HepG2 (cell line): ENCODE data around the gene RGS14. TPM values are rescaled to one million over a fixed set of nuclear protein-coding genes. Genes with fewer than 3 reads are reported as not detected.

ENCODE experiments used
- ATAC-seq: fragments of 200-7000 bp; cut with Tn5 transposase; 3 replicates; pipeline ENCODE4 v1.9.1; 2020; ENCODE audit warnings: mild to moderate bottlenecking, moderate library complexity
- BruUV-seq: library from RNA; stranded (reverse); fragments of 400-500 nt; replicated peaks from 2 replicates; lab custom pipeline; 2021; lab: Mats Ljungman, UMichigan
- CTCF ChIA-PET: fragments of 300-600 bp; formaldehyde crosslinking; extraction: SDS; loops from one replicate; lab custom pipeline; 2021; ENCODE audit warnings: low total read pairs, inconsistent platforms, low intra/inter-chr PET ratio; lab: Yijun Ruan, JAX
- POLR2A ChIA-PET: fragments of 350-600 bp; sonication (Branson Sonifier 250); formaldehyde crosslinking; loops from one replicate; lab custom pipeline; 2020; ENCODE audit warnings: antibody characterized with exemption, inconsistent platforms; lab: Yijun Ruan, JAX
- DNase-seq: peaks from one replicate; pipeline ENCODE4 v3.0.0-alpha.2; 2015; ENCODE audit warnings: low spot score
- FAIRE-seq: peaks from 3 replicates; lab custom pipeline; 2011; peaks lifted over from hg19 to GRCh38; lab: Jason Lieb, UNC
- H2AFZ ChIP-seq: one replicate; pipeline ENCODE4 v1.6.1; 2011; ENCODE audit warnings: low read length, inconsistent platforms
- H3K27ac ChIP-seq: fragments of 300-600 bp; 3 replicates; pipeline ENCODE4 v1.8.0; 2011; ENCODE audit warnings: mixed run types, mild to moderate bottlenecking, mixed read lengths, low read length, inconsistent platforms; ENCODE audit not compliant: insufficient read depth; ENCODE audit errors: extremely low read length
- H3K27me3 ChIP-seq, 2 experiments: fragments of 200-600 bp in 1 of 2; 2 replicates in 1 of 2; 3 replicates in 1 of 2; pipeline versions ENCODE4 v1.6.0 to v1.8.0; 2011; ENCODE audit warnings: low read length in 2 of 2, mild to moderate bottlenecking in 2 of 2, moderate library complexity in 2 of 2, inconsistent platforms in 1 of 2; ENCODE audit not compliant: insufficient read depth in 2 of 2, control insufficient read depth in 1 of 2
- H3K36me3 ChIP-seq, 2 experiments: fragments of 200-600 bp in 1 of 2; replicated peaks in 1 of 2; 2 replicates in 1 of 2; 3 replicates in 1 of 2; pipeline versions ENCODE4 v1.5.1 to v1.8.0; 2011; ENCODE audit warnings: low read length in 2 of 2, inconsistent platforms in 1 of 2; ENCODE audit not compliant: insufficient read depth in 2 of 2, control insufficient read depth in 1 of 2
- H3K4me1 ChIP-seq: 2 replicates; pipeline ENCODE4 v1.5.1; 2012; ENCODE audit warnings: low read length, inconsistent platforms; ENCODE audit not compliant: insufficient read depth
- H3K4me2 ChIP-seq: 2 replicates; pipeline ENCODE4 v1.6.0; 2011; ENCODE audit warnings: low read depth, low read length, inconsistent platforms
- H3K4me3 ChIP-seq, 3 experiments: fragments of 200-600 bp in 1 of 3; sonication (generic), shearing (Covaris generic) in 1 of 3; replicated peaks in 1 of 3; 2 replicates each; pipeline ENCODE4 v1.5.1; 2011 to 2016; ENCODE audit warnings: low read length in 3 of 3, inconsistent platforms in 2 of 3, low read depth in 2 of 3, mild to moderate bottlenecking in 2 of 3, control low read depth in 1 of 3, mixed read lengths in 1 of 3; ENCODE audit not compliant: insufficient read depth in 1 of 3
- H3K79me2 ChIP-seq: one replicate; pipeline ENCODE4 v1.6.1; 2011; ENCODE audit warnings: low read length, inconsistent platforms; ENCODE audit not compliant: insufficient read depth
- H3K9ac ChIP-seq: 2 replicates; pipeline ENCODE4 v1.6.0; 2011; ENCODE audit warnings: mild to moderate bottlenecking, low read depth, low read length, inconsistent platforms; ENCODE audit not compliant: insufficient read depth
- H3K9me3 ChIP-seq: 2 replicates; pipeline ENCODE4 v1.5.1; 2012; ENCODE audit warnings: mild to moderate bottlenecking, low read length
- H4K20me1 ChIP-seq: 2 replicates; pipeline ENCODE4 v1.6.0; 2011; ENCODE audit warnings: inconsistent platforms, mild to moderate bottlenecking, low read length, moderate library complexity; ENCODE audit not compliant: insufficient read depth
- GFI1 ChIP-seq: sonication (generic); formaldehyde crosslinking; IDR thresholded peaks from 2 replicates; pipeline ENCODE4 v1.5.0; 2020; ENCODE audit warnings: missing genetic modification reagents, mild to moderate bottlenecking, borderline replicate concordance
- HNRNPL ChIP-seq: fragments of 200-400 bp; formaldehyde crosslinking; IDR thresholded peaks from 2 replicates; pipeline ENCODE4 v1.6.1; 2017; ENCODE audit warnings: mild to moderate bottlenecking, low read depth, low read length
- MED8 ChIP-seq: sonication (generic); formaldehyde crosslinking; IDR thresholded peaks from 2 replicates; pipeline ENCODE4 v1.8.1; 2023; ENCODE audit warnings: mild to moderate bottlenecking, missing genetic modification reagents; ENCODE audit not compliant: insufficient replicate concordance
- MEF2D ChIP-seq: sonication (generic); formaldehyde crosslinking; IDR thresholded peaks from 2 replicates; pipeline ENCODE4 v1.5.1; 2020; ENCODE audit warnings: mild to moderate bottlenecking, missing genetic modification reagents
- SALL1 ChIP-seq: sonication (generic); formaldehyde crosslinking; IDR thresholded peaks from 2 replicates; pipeline ENCODE4 v1.8.0; 2022; ENCODE audit warnings: mild to moderate bottlenecking, missing genetic modification reagents
- SAP130 ChIP-seq: IDR thresholded peaks from 2 replicates; pipeline ENCODE4 v1.6.1; 2016; ENCODE audit warnings: low read depth
- SOX6 ChIP-seq, 2 experiments: fragments of 450-650 bp in 1 of 2; sonication (generic) in 1 of 2; formaldehyde crosslinking in 1 of 2; IDR thresholded peaks; 2 replicates each; pipeline versions ENCODE4 v1.4.0 to v1.6.1; 2017 to 2020; ENCODE audit warnings: antibody characterized with exemption in 1 of 2, mild to moderate bottlenecking in 1 of 2, missing genetic modification reagents in 1 of 2
- ZBTB43 ChIP-seq: sonication (generic); formaldehyde crosslinking; conservative IDR thresholded peaks from 2 replicates; pipeline ENCODE4 v1.4.0; 2020; ENCODE audit warnings: missing genetic modification reagents
- ZNF12 ChIP-seq: sonication (generic); formaldehyde crosslinking; IDR thresholded peaks from 2 replicates; pipeline ENCODE4 v1.5.0; 2020; ENCODE audit warnings: missing genetic modification reagents
- ZNF280B ChIP-seq: sonication (generic); formaldehyde crosslinking; IDR thresholded peaks from 2 replicates; pipeline ENCODE4 v1.5.0; 2020; ENCODE audit warnings: missing genetic modification reagents, mild to moderate bottlenecking, borderline replicate concordance
- ZNF383 ChIP-seq: sonication (generic); formaldehyde crosslinking; IDR thresholded peaks from 2 replicates; pipeline ENCODE4 v1.4.0; 2020; ENCODE audit warnings: missing genetic modification reagents, mild to moderate bottlenecking, borderline replicate concordance
- ZNF790 ChIP-seq: sonication (generic); formaldehyde crosslinking; IDR thresholded peaks from 2 replicates; pipeline ENCODE4 v1.8.0; 2022; ENCODE audit warnings: missing genetic modification reagents, mild to moderate bottlenecking, borderline replicate concordance
- WGBS: methylation state at CpG from one replicate; pipeline ENCODE4 v1.1.6; 2017; ENCODE audit warnings: low lambda C conversion rate; 5-methylcytosine and 5-hydroxymethylcytosine counted together
- in situ Hi-C: cut with HindIII; loops from 2 replicates; pipeline ENCODE4 v1.10.0; 2017; ENCODE audit warnings: low pct_unique_long_range_greater_than_20kb; ENCODE audit not compliant: extremely low pct_ligation_motif_present
- intact Hi-C: fragments of 100-400 bp; cut with micrococcal nuclease; formaldehyde crosslinking; loops from one replicate; pipeline ENCODE4 v1.10.0; 2022; ENCODE audit not compliant: unreplicated experiment
- polyA plus RNA-seq, 8 experiments: library from polyadenylated mRNA; depleted of rRNA in 3 of 8; stranded (reverse) in 7 of 8; unstranded in 1 of 8; fragments of >200 nt; fragmentation: Illumina TruSeq in 4 of 8; extraction: Trizol in 4 of 8; gene quantifications; 2 replicates each; pipeline versions ENCODE4 v1.2.1 to v1.2.3, GENCODE V29; 2011 to 2016; ENCODE audit warnings: low read depth in 4 of 8, missing spikeins in 1 of 8, mixed read lengths in 1 of 8; ENCODE audit not compliant: insufficient read depth in 1 of 8
- total RNA-seq, 5 experiments: library from RNA; depleted of rRNA; stranded (reverse); fragments of >200 nt; fragmentation: Illumina TruSeq; extraction: Trizol; gene quantifications; 2 replicates each; pipeline ENCODE4 v1.2.3, GENCODE V29; 2016; ENCODE audit warnings: low read depth in 1 of 5
- TF ChIP-seq, protein P1 (sequence below): sonication (generic); formaldehyde crosslinking; IDR thresholded peaks from 2 replicates; pipeline ENCODE4 v1.5.0; 2020; ENCODE audit warnings: mild to moderate bottlenecking, missing genetic modification reagents
- TF ChIP-seq, protein P2 (sequence below): sonication (generic); formaldehyde crosslinking; IDR thresholded peaks from 2 replicates; pipeline ENCODE4 v1.8.0; 2022; ENCODE audit warnings: missing genetic modification reagents, low read depth, mild to moderate bottlenecking, borderline replicate concordance
- TF ChIP-seq, protein P3 (sequence below): sonication (generic); formaldehyde crosslinking; IDR thresholded peaks from 2 replicates; pipeline ENCODE4 v1.4.0; 2020; ENCODE audit warnings: mild to moderate bottlenecking, low read depth, missing genetic modification reagents

RGS14 gene
- total and polyA plus RNA-seq, 2 of the 13 experiments (the other 11 are each of a cell fraction or from before 2014, with no cell fraction given): 11.1 to 17.2 TPM

GRCh38 chr5:177362292-177362609, 4.5 kb downstream of the RGS14 start:
- Histone ChIP-seq H3K9ac (peak overlapping the region; percentile 56), H4K20me1 (no peaks in the 10 kb centered on the region)
- CTCF ChIA-PET: no interaction called here

More at GRCh38 chr5:177362292-177362609, 4.5 kb downstream of the RGS14 start:
- H3K4me2 ChIP-seq: peak overlapping the region; percentile 87
- POLR2A ChIA-PET: interaction anchor here (2.0 to 2.8 kb wide), 3 partner anchors 8 to 16 kb away, joined by 10 to 19 read pairs (median 16); partner anchors contain the start of gene LMAN2
- H2AFZ ChIP-seq: no peak overlapping the region
- H3K36me3 ChIP-seq: no peaks in the 10 kb centered on the region
- intact Hi-C loops: no loop called here
- H3K27ac ChIP-seq: no peak overlapping the region
- no peaks in the 10 kb centered on the region for H3K9me3 ChIP-seq
- BruUV-seq: no TSS peak
- WGBS: 19% methylated on average over 8 of the region's 8 CpGs
- ATAC-seq (no peak), FAIRE-seq (no peak), DNase-seq (no peak)
- no peaks in the 10 kb centered on the region for H3K79me2 ChIP-seq
- peaks cover 0 to 23% of the 10 kb centered on the region in 2 experiments; a peak in 4 of 5 replicates for H3K27me3 ChIP-seq
- H3K4me3 ChIP-seq: peak overlapping the region in 2 of 3 experiments; percentile 57 to 81; a peak in 3 of 6 replicates
- H3K4me1 ChIP-seq: peaks cover 96% of the 10 kb centered on the region
- no peak for TF ChIP-seq MEF2D (CRISPR knock-in tag)
- no peak for TF ChIP-seq SALL1 (CRISPR knock-in tag)
- TF ChIP-seq, protein P1, sequence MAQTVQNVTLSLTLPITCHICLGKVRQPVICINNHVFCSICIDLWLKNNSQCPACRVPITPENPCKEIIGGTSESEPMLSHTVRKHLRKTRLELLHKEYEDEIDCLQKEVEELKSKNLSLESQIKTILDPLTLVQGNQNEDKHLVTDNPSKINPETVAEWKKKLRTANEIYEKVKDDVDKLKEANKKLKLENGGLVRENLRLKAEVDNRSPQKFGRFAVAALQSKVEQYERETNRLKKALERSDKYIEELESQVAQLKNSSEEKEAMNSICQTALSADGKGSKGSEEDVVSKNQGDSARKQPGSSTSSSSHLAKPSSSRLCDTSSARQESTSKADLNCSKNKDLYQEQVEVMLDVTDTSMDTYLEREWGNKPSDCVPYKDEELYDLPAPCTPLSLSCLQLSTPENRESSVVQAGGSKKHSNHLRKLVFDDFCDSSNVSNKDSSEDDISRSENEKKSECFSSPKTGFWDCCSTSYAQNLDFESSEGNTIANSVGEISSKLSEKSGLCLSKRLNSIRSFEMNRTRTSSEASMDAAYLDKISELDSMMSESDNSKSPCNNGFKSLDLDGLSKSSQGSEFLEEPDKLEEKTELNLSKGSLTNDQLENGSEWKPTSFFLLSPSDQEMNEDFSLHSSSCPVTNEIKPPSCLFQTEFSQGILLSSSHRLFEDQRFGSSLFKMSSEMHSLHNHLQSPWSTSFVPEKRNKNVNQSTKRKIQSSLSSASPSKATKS (CRISPR knock-in tag): no peak
- 0 out of 2 replicates have a peak, but pooled peaks have one; percentile 60 for TF ChIP-seq ZNF280B
- peak; percentile 31 for TF ChIP-seq MED8 (CRISPR knock-in tag)
- TF ChIP-seq ZNF383: no peak
- TF ChIP-seq SOX6 (IDR thresholded peaks at IDR 0.05): no peak
- TF ChIP-seq SOX6 (CRISPR knock-in tag; IDR thresholded peaks at IDR 0.05): 0 out of 2 replicates have a peak, but pooled peaks have one; percentile 8
- TF ChIP-seq ZNF790 (CRISPR knock-in tag): no peak
- 0 out of 2 replicates have a peak, but pooled peaks have one; percentile 4 for TF ChIP-seq SAP130 (CRISPR knock-in tag)
- TF ChIP-seq GFI1 (CRISPR knock-in tag): no peak
- TF ChIP-seq, protein P2, sequence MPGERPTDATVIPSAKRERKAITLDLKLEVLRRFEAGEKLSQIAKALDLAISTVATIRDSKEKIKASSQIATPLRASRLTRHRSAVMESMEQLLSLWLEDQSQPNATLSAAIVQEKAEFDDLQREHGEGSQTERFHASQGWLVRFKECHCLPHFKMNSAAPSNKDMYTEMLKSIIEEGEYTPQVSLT (CRISPR knock-in tag): no peak
- no peak for TF ChIP-seq ZNF12 (CRISPR knock-in tag)
- 0 out of 2 replicates have a peak, but pooled peaks have one; percentile 3 for TF ChIP-seq HNRNPL
- TF ChIP-seq, protein P3, sequence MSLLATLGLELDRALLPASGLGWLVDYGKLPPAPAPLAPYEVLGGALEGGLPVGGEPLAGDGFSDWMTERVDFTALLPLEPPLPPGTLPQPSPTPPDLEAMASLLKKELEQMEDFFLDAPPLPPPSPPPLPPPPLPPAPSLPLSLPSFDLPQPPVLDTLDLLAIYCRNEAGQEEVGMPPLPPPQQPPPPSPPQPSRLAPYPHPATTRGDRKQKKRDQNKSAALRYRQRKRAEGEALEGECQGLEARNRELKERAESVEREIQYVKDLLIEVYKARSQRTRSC: no peak
- TF ChIP-seq ZBTB43 (CRISPR knock-in tag): no peak
- in situ Hi-C loops: loop anchor here (5.0 to 25.0 kb wide), 2 partner anchors 50 to 825 kb away; partner anchors contain the start of genes CDHR2, MXD3 and RNF44
